Panc1 (cell line): ENCODE data around the gene SNHG17. TPM values are rescaled to one million over a fixed set of nuclear protein-coding genes. Genes with fewer than 3 reads are reported as not detected.

Experiments used
- ATAC-seq: fragments of 200-7000 bp; cut with Tn5 transposase; 2 replicates; pipeline ENCODE4 v1.9.1; 2020; ENCODE audit warnings: mild to moderate bottlenecking, moderate library complexity
- BruUV-seq: library from RNA; stranded (reverse); fragments of 400-500 nt; replicated peaks from 2 replicates; lab custom pipeline; 2021; lab: Mats Ljungman, UMichigan
- CTCF ChIA-PET: fragments of 300-600 bp; sonication (Branson Sonifier 250); formaldehyde crosslinking; loops from one replicate; lab custom pipeline; 2022; ENCODE audit warnings: antibody characterized with exemption; lab: Charles Lee
- POLR2A ChIA-PET: fragments of 300-600 bp; sonication (Branson Sonifier 250); formaldehyde crosslinking; loops from one replicate; lab custom pipeline; 2022; ENCODE audit warnings: antibody characterized with exemption; lab: Charles Lee
- DNase-seq: peaks from one replicate; pipeline ENCODE4 v3.0.0-alpha.2; 2010; ENCODE audit warnings: low read depth, low spot score
- H3K27ac ChIP-seq: 2 replicates; pipeline ENCODE4 v1.5.1; 2011; ENCODE audit warnings: mild to moderate bottlenecking, low read length, inconsistent platforms
- H3K27me3 ChIP-seq: fragments of 200-500 bp; sonication (Bioruptor generic); 2 replicates; pipeline ENCODE4 v1.6.0; 2014; ENCODE audit warnings: low read length, inconsistent platforms; ENCODE audit not compliant: control insufficient read depth, insufficient read depth
- H3K36me3 ChIP-seq: fragments of 200-500 bp; sonication (Bioruptor generic); 2 replicates; pipeline ENCODE4 v1.5.1; 2014; ENCODE audit warnings: inconsistent platforms, mild to moderate bottlenecking, low read length, moderate library complexity; ENCODE audit not compliant: control insufficient read depth, insufficient read depth
- H3K4me1 ChIP-seq: 2 replicates; pipeline ENCODE4 v1.5.1; 2011; ENCODE audit warnings: inconsistent platforms, mild to moderate bottlenecking, low read length, moderate library complexity; ENCODE audit not compliant: control insufficient read depth, insufficient read depth
- H3K4me3 ChIP-seq, 2 experiments: 2 replicates each; pipeline ENCODE4 v1.5.1; 2011 to 2012; ENCODE audit warnings: low read depth in 2 of 2, low read length in 2 of 2, mild to moderate bottlenecking in 2 of 2, inconsistent platforms in 1 of 2, moderate library complexity in 1 of 2
- H3K9me3 ChIP-seq: fragments of 200-500 bp; sonication (Bioruptor generic); 2 replicates; pipeline ENCODE4 v1.5.1; 2014; ENCODE audit warnings: low read depth, mild to moderate bottlenecking, inconsistent platforms, low read length, moderate library complexity; ENCODE audit not compliant: control insufficient read depth, insufficient read depth
- CTCF ChIP-seq: fragments of 450-650 bp; IDR thresholded peaks from 2 replicates; pipeline ENCODE4 v1.5.1; 2017; ENCODE audit warnings: mild to moderate bottlenecking
- POLR2AphosphoS5 ChIP-seq: IDR thresholded peaks from 2 replicates; pipeline ENCODE4 v1.6.1; 2012; ENCODE audit warnings: mild to moderate bottlenecking, low read depth, low read length, moderate library complexity
- SIN3A ChIP-seq: IDR thresholded peaks from 2 replicates; pipeline ENCODE4 v1.6.1; 2012; ENCODE audit warnings: low read depth, mild to moderate bottlenecking, low read length, moderate library complexity, borderline replicate concordance; ENCODE audit not compliant: insufficient read depth
- TCF7L2 ChIP-seq: IDR thresholded peaks from 2 replicates; pipeline ENCODE4 v1.6.1; 2011; ENCODE audit warnings: mild to moderate bottlenecking, low read depth, low read length, inconsistent platforms
- in situ Hi-C: cut with HindIII; loops from 2 replicates; pipeline ENCODE4 v1.10.0; 2016; ENCODE audit warnings: low sequenced_read_pairs, low pct_unique_long_range_greater_than_20kb
- intact Hi-C: fragments of 100-400 bp; cut with micrococcal nuclease; formaldehyde crosslinking; loops from one replicate; pipeline ENCODE4 v1.10.0; 2022; ENCODE audit not compliant: unreplicated experiment
- total RNA-seq: library from RNA; stranded (reverse); gene quantifications from one replicate; pipeline ENCODE4 v1.2.1, GENCODE V29; 2021; ENCODE audit not compliant: unreplicated experiment
- TF ChIP-seq, protein P1 (sequence below), 2 experiments: IDR thresholded peaks; 2 replicates each; pipeline ENCODE4 v1.6.1; 2011 to 2012; ENCODE audit warnings: low read depth in 2 of 2, control low read depth in 1 of 2, low read length in 1 of 2, mild to moderate bottlenecking in 1 of 2, moderate library complexity in 1 of 2; ENCODE audit not compliant: insufficient read depth in 1 of 2

SNHG17 gene
- total RNA-seq, 1 experiment from 2014 or later = 60.1 TPM

- POLR2A ChIA-PET = no interaction called here
- CTCF ChIA-PET = no interaction called here
- no peak for ATAC-seq
- BruUV-seq = no TSS peak
- Histone ChIP-seq H3K4me3 (no peak overlapping the region), H3K36me3 (no peaks in the 10 kb centered on the region; the same call in 1 of the 2 replicates), H3K27ac (no peak overlapping the region), H3K9me3 (no peaks in the 10 kb centered on the region), H3K4me1 (peaks cover 22% of the 10 kb centered on the region), H3K27me3 (no peaks in the 10 kb centered on the region)
- no peak for DNase-seq
- in situ Hi-C loops (no loop called here), intact Hi-C loops (no loop called here)
- TF ChIP-seq CTCF = no peak
- TF ChIP-seq, protein P1, sequence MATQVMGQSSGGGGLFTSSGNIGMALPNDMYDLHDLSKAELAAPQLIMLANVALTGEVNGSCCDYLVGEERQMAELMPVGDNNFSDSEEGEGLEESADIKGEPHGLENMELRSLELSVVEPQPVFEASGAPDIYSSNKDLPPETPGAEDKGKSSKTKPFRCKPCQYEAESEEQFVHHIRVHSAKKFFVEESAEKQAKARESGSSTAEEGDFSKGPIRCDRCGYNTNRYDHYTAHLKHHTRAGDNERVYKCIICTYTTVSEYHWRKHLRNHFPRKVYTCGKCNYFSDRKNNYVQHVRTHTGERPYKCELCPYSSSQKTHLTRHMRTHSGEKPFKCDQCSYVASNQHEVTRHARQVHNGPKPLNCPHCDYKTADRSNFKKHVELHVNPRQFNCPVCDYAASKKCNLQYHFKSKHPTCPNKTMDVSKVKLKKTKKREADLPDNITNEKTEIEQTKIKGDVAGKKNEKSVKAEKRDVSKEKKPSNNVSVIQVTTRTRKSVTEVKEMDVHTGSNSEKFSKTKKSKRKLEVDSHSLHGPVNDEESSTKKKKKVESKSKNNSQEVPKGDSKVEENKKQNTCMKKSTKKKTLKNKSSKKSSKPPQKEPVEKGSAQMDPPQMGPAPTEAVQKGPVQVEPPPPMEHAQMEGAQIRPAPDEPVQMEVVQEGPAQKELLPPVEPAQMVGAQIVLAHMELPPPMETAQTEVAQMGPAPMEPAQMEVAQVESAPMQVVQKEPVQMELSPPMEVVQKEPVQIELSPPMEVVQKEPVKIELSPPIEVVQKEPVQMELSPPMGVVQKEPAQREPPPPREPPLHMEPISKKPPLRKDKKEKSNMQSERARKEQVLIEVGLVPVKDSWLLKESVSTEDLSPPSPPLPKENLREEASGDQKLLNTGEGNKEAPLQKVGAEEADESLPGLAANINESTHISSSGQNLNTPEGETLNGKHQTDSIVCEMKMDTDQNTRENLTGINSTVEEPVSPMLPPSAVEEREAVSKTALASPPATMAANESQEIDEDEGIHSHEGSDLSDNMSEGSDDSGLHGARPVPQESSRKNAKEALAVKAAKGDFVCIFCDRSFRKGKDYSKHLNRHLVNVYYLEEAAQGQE (IDR thresholded peaks at IDR 0.05; ENCODE audit: insufficient read depth in 1 of 2, low read depth in 2 of 2, low read length in 1 of 2) = no peak
Measured at GRCh38 chr20:38471245-38471644, 36.1 kb upstream of the SNHG17 start.

DNA sequence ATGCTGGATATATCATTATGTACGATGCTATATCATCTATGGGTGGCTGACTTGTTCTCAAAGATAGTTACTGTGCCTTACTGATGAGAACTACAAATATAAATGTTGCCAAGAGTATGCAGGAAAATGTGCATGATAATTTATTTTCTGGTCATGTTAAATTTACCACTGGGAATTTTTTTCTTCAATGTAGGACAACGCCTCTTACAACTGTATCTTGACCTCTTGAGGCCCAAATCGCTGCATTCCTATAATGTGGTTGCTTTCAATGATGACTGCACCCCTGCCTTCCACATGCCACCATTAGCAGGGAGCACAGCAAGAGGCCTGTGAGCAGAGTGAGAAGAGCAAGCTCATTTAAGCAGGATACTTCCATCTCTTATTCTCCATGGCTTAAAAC is 31.9 kb upstream of the SNHG17 start:
- no peaks in the 10 kb centered on the region; the same call in 1 of the 2 replicates for H3K36me3 ChIP-seq
- H3K27me3 ChIP-seq = no peaks in the 10 kb centered on the region
- H3K9me3 ChIP-seq = no peaks in the 10 kb centered on the region
- intact Hi-C loops = no loop called here
- H3K4me1 ChIP-seq = peaks cover 7% of the 10 kb centered on the region
- BruUV-seq = no TSS peak
- POLR2A ChIA-PET = no interaction called here
- ATAC-seq (no peak), DNase-seq (no peak)
- TF ChIP-seq POLR2AphosphoS5 = no peak
- no peak for TF ChIP-seq CTCF
- no peak for TF ChIP-seq SIN3A
- TF ChIP-seq TCF7L2 = no peak
- TF ChIP-seq, protein P1 (IDR thresholded peaks at IDR 0.05; ENCODE audit: insufficient read depth in 1 of 2, low read depth in 2 of 2, low read length in 1 of 2) = no peak
- in situ Hi-C loops = no loop called here
- CTCF ChIA-PET = no interaction called here
- H3K27ac ChIP-seq = no peak overlapping the region
- H3K4me3 ChIP-seq = no peak overlapping the region
